GM18873 (cell line): Measurements from ENCODE around the gene CCDC73.
"Not testable (repeated sequence)": the region's sequence is repeated elsewhere in the genome, so short reads cannot be mapped to it uniquely, and the experiment has no call there.

ENCODE experiments used
- ATAC-seq: cut with Tn5 transposase; IDR thresholded peaks from one replicate; pipeline ENCODE4 v1.9.1; 2021; ENCODE audit warnings: mild to moderate bottlenecking, moderate library complexity, moderate number of reproducible peaks; ENCODE audit not compliant: unreplicated experiment, low FRiP score

The CCDC73 gene

GRCh38 chr11:32809313-32809712 lies 14.9 kb upstream of the CCDC73 start:
- ATAC-seq: peak; percentile 89

GRCh38 chr11:32796425-32796824 lies 2.0 kb upstream of the CCDC73 start:
- no peak for ATAC-seq

- ATAC-seq: peak; percentile 69
These were observed 1.4 kb downstream of the CCDC73 start for GRCh38 chr11:32792948-32793475.

GRCh38 chr11:32792111-32792947 lies 2.1 kb downstream of the CCDC73 start:
- ATAC-seq: no peak

- no peak for ATAC-seq
These were observed 3.5 kb downstream of the CCDC73 start for GRCh38 chr11:32790916-32791315.

GRCh38 chr11:32786811-32787210 lies 7.7 kb downstream of the CCDC73 start:
- ATAC-seq: no peak

- no peak for ATAC-seq
These were observed 9.2 kb downstream of the CCDC73 start for GRCh38 chr11:32785262-32785661.

- no peak for ATAC-seq
These were observed 12.7 kb downstream of the CCDC73 start for GRCh38 chr11:32781721-32782120.

- not testable (repeated sequence) for ATAC-seq
These were observed 13.6 kb downstream of the CCDC73 start for GRCh38 chr11:32780839-32781238.

GRCh38 chr11:32779136-32779535 lies 15.3 kb downstream of the CCDC73 start:
- ATAC-seq: no peak

GRCh38 chr11:32775908-32776307 lies 18.6 kb downstream of the CCDC73 start:
- ATAC-seq: no peak

- ATAC-seq: no peak
These were observed 20.4 kb downstream of the CCDC73 start for GRCh38 chr11:32774081-32774480.

- no peak for ATAC-seq
These were observed 21.7 kb downstream of the CCDC73 start for GRCh38 chr11:32772731-32773130.

- not testable (repeated sequence) for ATAC-seq
These were observed 32.7 kb downstream of the CCDC73 start for GRCh38 chr11:32761774-32762173.

- ATAC-seq: no peak
These were observed 36.2 kb downstream of the CCDC73 start for GRCh38 chr11:32758291-32758690.

- not testable (repeated sequence) for ATAC-seq
These were observed 41.3 kb downstream of the CCDC73 start for GRCh38 chr11:32753181-32753580.

- no peak for ATAC-seq
These were observed 42.5 kb downstream of the CCDC73 start for GRCh38 chr11:32752001-32752400.

- ATAC-seq: no peak
These were observed 43.1 kb downstream of the CCDC73 start for GRCh38 chr11:32751381-32751780.

- ATAC-seq: no peak
These were observed 64.5 kb downstream of the CCDC73 start for GRCh38 chr11:32729976-32730375.

GRCh38 chr11:32723332-32723731 lies 71.1 kb downstream of the CCDC73 start:
- no peak for ATAC-seq

- ATAC-seq: no peak
These were observed 72.2 kb downstream of the CCDC73 start for GRCh38 chr11:32722255-32722654.

- ATAC-seq: no peak
These were observed 81.0 kb downstream of the CCDC73 start for GRCh38 chr11:32713496-32713895.
